Measurements from ENCODE around the gene DOK3. TPM values are rescaled to one million over a fixed set of nuclear protein-coding genes. Genes with fewer than 3 reads are reported as not detected.
A peak's percentile ranks its signal among the peaks of the same experiment; 100 is the strongest.

DOK3 gene
- total RNA-seq, 1 experiment from 2014 or later: 16.4 TPM

DNA sequence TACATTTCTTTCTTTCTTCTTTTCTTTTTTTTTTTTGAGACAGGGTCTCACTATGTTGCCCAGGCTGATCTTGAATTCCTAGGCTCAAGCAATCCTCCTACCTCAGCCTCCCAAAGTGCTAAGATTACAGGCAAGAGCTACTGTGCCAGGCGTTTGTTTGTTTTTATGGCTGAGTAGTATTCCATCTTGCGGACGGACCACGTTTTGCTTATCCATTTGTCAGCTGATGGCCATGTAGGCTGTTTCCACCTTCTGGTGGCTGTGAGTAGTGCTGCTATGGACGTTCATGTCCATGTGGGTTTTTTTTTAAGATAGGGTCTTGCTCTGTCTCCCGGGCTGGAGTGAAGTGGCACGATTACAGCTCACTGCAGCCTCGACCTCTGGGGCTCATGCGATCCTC, 2.5 kb downstream of the DOK3 start:
- Mint-ChIP-seq H3K27ac (no peak overlapping the region; a peak in 1 of 7 replicates), H3K36me3 (ENCODE audit: insufficient read depth in 1 of 3, low read depth in 3 of 3) (peaks cover 15 to 40% (median 28%) of the 10 kb centered on the region in 3 experiments), H3K4me3 (no peak overlapping the region), H3K9me3 (no peaks in the 10 kb centered on the region), H3K4me1 (peaks cover 20 to 25% of the 10 kb centered on the region in 2 experiments), H3K27me3 (ENCODE audit: low read depth) (no peaks in the 10 kb centered on the region; the same call in 1 of the 2 replicates)
- Histone ChIP-seq H3K56ac (ENCODE audit: insufficient read length, low read depth, low read length) (no peak overlapping the region), H2BK20ac (ENCODE audit: low read depth, low read length, poor library complexity, severe bottlenecking) (no peak overlapping the region), H2BK120ac (ENCODE audit: low read depth, low read length, poor library complexity, severe bottlenecking) (no peak overlapping the region), H3K9ac (ENCODE audit: extremely low read depth, insufficient read length, low read length) (no peak overlapping the region), H2BK5ac (ENCODE audit: insufficient read length, low read length) (no peak overlapping the region), H3K23me2 (ENCODE audit: insufficient read length, low read depth, low read length, poor library complexity, severe bottlenecking) (no peaks in the 10 kb centered on the region), H4K8ac (replicated peaks; ENCODE audit: insufficient read length, low read depth, low read length) (no peak overlapping the region), H3K79me1 (ENCODE audit: insufficient read depth, low read depth, low read length, poor library complexity, severe bottlenecking) (no peaks in the 10 kb centered on the region), H4K5ac (ENCODE audit: insufficient read length, low read depth, low read length) (no peak overlapping the region), H2BK12ac (ENCODE audit: insufficient read length, low read depth, low read length) (no peak overlapping the region), H2AK5ac (ENCODE audit: insufficient read length, low read length) (no peak overlapping the region), H3K4me1 (ENCODE audit: insufficient read depth, low read length) (no peaks in the 10 kb centered on the region; the same call in 1 of the 2 replicates), H4K91ac (ENCODE audit: insufficient read length, low read depth, low read length) (no peak overlapping the region), H4K20me1 (ENCODE audit: control insufficient read depth, insufficient read depth, insufficient read length) (no peaks in the 10 kb centered on the region), H3T11ph (ENCODE audit: low read length) (no peak overlapping the region), H3K27ac (ENCODE audit: insufficient read length, low read depth, low read length) (no peak overlapping the region), H3K4ac (ENCODE audit: low read depth, low read length) (no peak overlapping the region), H3K14ac (ENCODE audit: insufficient read depth, low read length) (no peak overlapping the region), H3K27me3 (ENCODE audit: insufficient read depth, low read length) (no peaks in the 10 kb centered on the region), H3K79me2 (ENCODE audit: insufficient read depth, low read length) (no peaks in the 10 kb centered on the region), H3K18ac (ENCODE audit: insufficient read length, low read depth, low read length) (no peak overlapping the region), H2AFZ (ENCODE audit: low read length) (no peak overlapping the region), H2BK15ac (ENCODE audit: low read depth, low read length) (no peak overlapping the region), H3K23ac (ENCODE audit: insufficient read length, low read depth, low read length) (no peak overlapping the region), H3K4me2 (ENCODE audit: insufficient read depth, insufficient read length, low read length) (no peak overlapping the region), H3K9me3 (ENCODE audit: control insufficient read depth, low read depth, low read length) (no peaks in the 10 kb centered on the region)
- peak; percentile 48; the same call in 2 of the 3 replicates for TF ChIP-seq CTCF (conservative IDR thresholded peaks at IDR 0.05)
- DNase-seq: no peak
- WGBS (ENCODE audit: extremely low coverage, insufficient read length, low lambda C conversion rate): no CpG with 5 or more reads among the region's 9 CpGs
